Astrocyte (in vitro differentiated cells and primary cell): ENCODE results near the gene RNF157.

ENCODE experiments used
- CTCF ChIP-seq: IDR thresholded peaks from 2 replicates; pipeline ENCODE4 v1.5.1; 2011; ENCODE audit warnings: low read depth, mild to moderate bottlenecking, inconsistent platforms, low read length, moderate library complexity; ENCODE audit not compliant: insufficient read depth
- EZH2 ChIP-seq: IDR thresholded peaks from 2 replicates; pipeline ENCODE4 v1.6.1; 2012; ENCODE audit warnings: mild to moderate bottlenecking, low read length, inconsistent platforms; ENCODE audit not compliant: insufficient read depth

DNA sequence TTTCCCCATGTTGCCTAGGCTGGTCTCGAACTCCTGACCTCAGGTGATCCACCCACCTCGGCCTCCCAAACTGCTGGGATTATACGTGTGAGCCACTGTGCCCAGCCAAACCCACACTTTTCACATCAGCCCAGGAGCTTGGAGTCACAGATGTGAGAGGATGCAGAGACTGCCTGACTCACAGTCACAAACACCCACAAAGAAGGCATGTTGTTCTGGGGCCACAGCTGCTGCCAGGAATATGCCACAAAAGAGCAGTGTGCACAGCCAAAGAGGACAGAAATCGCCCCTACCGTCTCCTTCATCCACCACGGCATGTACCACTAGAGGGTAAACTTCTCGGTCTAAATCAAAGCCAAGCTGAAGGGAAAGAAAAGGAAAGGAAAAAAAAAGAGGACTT is 74.1 kb downstream of the RNF157 start:
- TF ChIP-seq EZH2, result no peak
- TF ChIP-seq CTCF, result no peak
